ENCODE data around the gene BTG3. TPM values are rescaled to one million over a fixed set of nuclear protein-coding genes. Genes with fewer than 3 reads are reported as not detected.

BTG3 gene
- total RNA-seq, 1 experiment from 2014 or later, result 7.1 TPM

DNA sequence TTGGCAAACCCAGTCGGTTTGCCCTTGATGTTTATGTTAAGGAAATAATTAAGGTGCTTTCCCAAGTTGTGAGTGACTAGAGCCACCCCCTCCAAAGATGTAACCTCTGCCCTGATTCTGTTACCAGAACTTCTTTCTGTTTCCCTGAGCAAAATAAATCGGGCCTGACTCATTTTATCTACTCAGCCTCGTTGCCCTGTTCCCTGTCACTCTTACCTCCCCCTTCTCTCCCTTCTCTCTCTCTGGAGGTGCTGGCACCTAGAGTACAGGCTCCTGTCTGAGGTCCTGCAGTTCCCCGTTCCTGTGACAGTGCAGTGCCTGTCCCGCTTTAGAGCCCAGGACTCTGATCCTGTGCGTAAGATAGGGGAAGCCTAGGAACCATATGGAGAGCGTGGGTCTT is 64.4 kb downstream of the BTG3 start:
- no TSS peak for BruUV-seq (replicated peaks)
- no peaks in the 10 kb centered on the region for H3K9me3 ChIP-seq (ENCODE audit: low read length)
- H4K20me1 ChIP-seq (ENCODE audit: low read length), result peaks cover 4% of the 10 kb centered on the region; the same call in 1 of the 2 replicates
- no peaks in the 10 kb centered on the region for H3K36me3 ChIP-seq (ENCODE audit: low read depth, low read length)
- no peaks in the 10 kb centered on the region for H3K79me2 ChIP-seq (ENCODE audit: low read length)
- H3K4me2 ChIP-seq (ENCODE audit: low read length), result no peak overlapping the region
- no peaks in the 10 kb centered on the region for H3F3A ChIP-seq (ENCODE audit: low read length, unreplicated experiment)
- DNase-seq (no peak), ATAC-seq (no peak; the same call in 1 of the 2 replicates)
- no peaks in the 10 kb centered on the region for H3K9me2 ChIP-seq (replicated peaks; ENCODE audit: low read length)
- H3K4me1 ChIP-seq (ENCODE audit: insufficient read depth, low read length), result peaks cover 8% of the 10 kb centered on the region
- ChIA-PET CTCF (no interaction called here), POLR2A (ENCODE audit: unreplicated experiment) (no interaction called here)
- TF ChIP-seq, protein P1, sequence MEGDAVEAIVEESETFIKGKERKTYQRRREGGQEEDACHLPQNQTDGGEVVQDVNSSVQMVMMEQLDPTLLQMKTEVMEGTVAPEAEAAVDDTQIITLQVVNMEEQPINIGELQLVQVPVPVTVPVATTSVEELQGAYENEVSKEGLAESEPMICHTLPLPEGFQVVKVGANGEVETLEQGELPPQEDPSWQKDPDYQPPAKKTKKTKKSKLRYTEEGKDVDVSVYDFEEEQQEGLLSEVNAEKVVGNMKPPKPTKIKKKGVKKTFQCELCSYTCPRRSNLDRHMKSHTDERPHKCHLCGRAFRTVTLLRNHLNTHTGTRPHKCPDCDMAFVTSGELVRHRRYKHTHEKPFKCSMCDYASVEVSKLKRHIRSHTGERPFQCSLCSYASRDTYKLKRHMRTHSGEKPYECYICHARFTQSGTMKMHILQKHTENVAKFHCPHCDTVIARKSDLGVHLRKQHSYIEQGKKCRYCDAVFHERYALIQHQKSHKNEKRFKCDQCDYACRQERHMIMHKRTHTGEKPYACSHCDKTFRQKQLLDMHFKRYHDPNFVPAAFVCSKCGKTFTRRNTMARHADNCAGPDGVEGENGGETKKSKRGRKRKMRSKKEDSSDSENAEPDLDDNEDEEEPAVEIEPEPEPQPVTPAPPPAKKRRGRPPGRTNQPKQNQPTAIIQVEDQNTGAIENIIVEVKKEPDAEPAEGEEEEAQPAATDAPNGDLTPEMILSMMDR (conservative IDR thresholded peaks at IDR 0.05; ENCODE audit: low read depth, low read length), result no peak
- TF ChIP-seq EZH2phosphoT487 (IDR thresholded peaks at IDR 0.05; ENCODE audit: borderline replicate concordance, low read length) (no peak), EZH2 (IDR thresholded peaks at IDR 0.05; ENCODE audit: low read length, unreplicated experiment) (no peak)
- intact Hi-C loops (cut with micrococcal nuclease), result no loop called here
- H3K27me3 ChIP-seq (ENCODE audit: low read length), result no peaks in the 10 kb centered on the region
- H3K9ac ChIP-seq (ENCODE audit: low read length), result no peak overlapping the region
- no peak overlapping the region for H3K27ac ChIP-seq (ENCODE audit: low read length)
- no peak overlapping the region for H3K4me3 ChIP-seq (ENCODE audit: low read length)
- H2AFZ ChIP-seq (ENCODE audit: low read length), result no peak overlapping the region

DNA sequence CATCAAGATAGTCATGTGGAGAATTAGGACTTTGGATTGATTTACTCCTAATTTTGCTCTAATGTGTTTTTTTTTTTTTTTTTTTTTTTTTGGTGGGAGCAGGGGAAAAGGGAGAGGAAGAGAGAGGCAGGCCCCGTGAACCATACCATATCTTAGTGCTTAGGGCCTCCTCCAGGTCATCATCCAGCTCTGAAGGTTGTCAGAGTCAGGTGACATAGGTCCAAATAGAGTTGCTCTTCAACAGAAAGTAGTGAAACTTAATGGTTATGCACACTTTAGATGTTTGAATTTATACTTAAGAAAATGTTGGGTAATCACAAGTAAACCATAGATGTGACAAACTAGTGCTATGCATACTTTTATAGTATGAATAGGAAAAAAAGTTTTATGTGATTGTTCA is 67.7 kb downstream of the BTG3 start:
- ATAC-seq (no peak), DNase-seq (no peak)
- no peak overlapping the region for H3K4me2 ChIP-seq (ENCODE audit: low read length)
- no TSS peak for BruUV-seq (replicated peaks)
- H3K4me1 ChIP-seq (ENCODE audit: insufficient read depth, low read length), result peaks cover 8% of the 10 kb centered on the region
- no peaks in the 10 kb centered on the region for H3K27me3 ChIP-seq (ENCODE audit: low read length)
- no peak overlapping the region for H3K9ac ChIP-seq (ENCODE audit: low read length)
- no peaks in the 10 kb centered on the region for H3K79me2 ChIP-seq (ENCODE audit: low read length)
- H3K27ac ChIP-seq (ENCODE audit: low read length), result no peak overlapping the region
- H3K4me3 ChIP-seq (ENCODE audit: low read length), result no peak overlapping the region
- H3K9me3 ChIP-seq (ENCODE audit: low read length), result no peaks in the 10 kb centered on the region
- H4K20me1 ChIP-seq (ENCODE audit: low read length), result peaks cover 4% of the 10 kb centered on the region; the same call in 1 of the 2 replicates
- POLR2A ChIA-PET (ENCODE audit: unreplicated experiment), result no interaction called here
- TF ChIP-seq, protein P1 (conservative IDR thresholded peaks at IDR 0.05; ENCODE audit: low read depth, low read length), result no peak
- no peak for TF ChIP-seq EZH2 (IDR thresholded peaks at IDR 0.05; ENCODE audit: low read length, unreplicated experiment)
- TF ChIP-seq EZH2phosphoT487 (IDR thresholded peaks at IDR 0.05; ENCODE audit: borderline replicate concordance, low read length), result no peak
- no peak overlapping the region for H2AFZ ChIP-seq (ENCODE audit: low read length)
- H3F3A ChIP-seq (ENCODE audit: low read length, unreplicated experiment), result no peaks in the 10 kb centered on the region
- intact Hi-C loops (cut with micrococcal nuclease), result no loop called here
- H3K36me3 ChIP-seq (ENCODE audit: low read depth, low read length), result no peaks in the 10 kb centered on the region
- CTCF ChIA-PET, result no interaction called here
- H3K9me2 ChIP-seq (replicated peaks; ENCODE audit: low read length), result no peaks in the 10 kb centered on the region

Other genes starting within 250 kb of the BTG3 start
- gene CXADR, start 99.9 kb downstream of the BTG3 start, total RNA-seq (2014; rRNA removed), result 11.2 and 11.5 TPM in 2 replicates
- 6.1 and 7.7 TPM in 2 replicates for gene C21orf91, start 206.5 kb upstream of the BTG3 start, total RNA-seq (2014; rRNA removed)